NCI-H2171 treated with DMSO at 0.1 percent for 48 hours (cell line): ENCODE data around the gene INTS1.
"Not testable (repeated sequence)": the region's sequence is repeated elsewhere in the genome, so short reads cannot be mapped to it uniquely, and the experiment has no call there.

Experiments
- DNase-seq: peaks from one replicate; lab custom pipeline; 2025; lab: John Stamatoyannopoulos, UW

Gene INTS1

GRCh38 chr7:1445341-1445740 is 58.8 kb downstream of the INTS1 start:
- DNase-seq, result no peak

GRCh38 chr7:1444925-1445322 is 59.3 kb downstream of the INTS1 start:
- no peak for DNase-seq

GRCh38 chr7:1444214-1444924 is 59.8 kb downstream of the INTS1 start:
- DNase-seq, result no peak

- not testable (repeated sequence) for DNase-seq
These were observed 60.5 kb downstream of the INTS1 start for GRCh38 chr7:1443587-1444200.

- no peak for DNase-seq
These were observed 61.6 kb downstream of the INTS1 start for GRCh38 chr7:1442355-1443124.

- no peak for DNase-seq
These were observed 62.4 kb downstream of the INTS1 start for GRCh38 chr7:1441615-1442354.

- DNase-seq, result no peak
These were observed 63.6 kb downstream of the INTS1 start for GRCh38 chr7:1440620-1441019.

- DNase-seq, result no peak
These were observed 64.5 kb downstream of the INTS1 start for GRCh38 chr7:1439373-1440363.

- DNase-seq, result no peak
These were observed 65.4 kb downstream of the INTS1 start for GRCh38 chr7:1438821-1439220.

- DNase-seq, result no peak
These were observed 66.0 kb downstream of the INTS1 start for GRCh38 chr7:1438208-1438607.

GRCh38 chr7:1437155-1437880 is 66.9 kb downstream of the INTS1 start:
- no peak for DNase-seq

GRCh38 chr7:1436608-1437007 is 67.6 kb downstream of the INTS1 start:
- no peak for DNase-seq

GRCh38 chr7:1434891-1435670 is 69.1 kb downstream of the INTS1 start:
- DNase-seq, result no peak

- no peak for DNase-seq
These were observed 69.9 kb downstream of the INTS1 start for GRCh38 chr7:1434165-1434718.

- DNase-seq, result no peak
These were observed 70.9 kb downstream of the INTS1 start for GRCh38 chr7:1433128-1433920.

GRCh38 chr7:1432411-1433082 is 71.6 kb downstream of the INTS1 start:
- DNase-seq, result peak; percentile 40

- DNase-seq, result no peak
These were observed 72.4 kb downstream of the INTS1 start for GRCh38 chr7:1431634-1432380.
